ENCODE measurements around the gene USF1.

Gene USF1

GRCh38 chr1:161039546-161039945, 6.2 kb downstream of the USF1 start:
- in situ Hi-C loops (cut with HindIII; ENCODE audit: low sequenced_read_pairs), result loop anchor here (25.0 kb wide), 1 partner anchor 98 kb away; the partner anchor contains the start of gene DEDD
- no peak for DNase-seq (ENCODE audit: low read depth, low spot score)
- no peak for TF ChIP-seq CTCF (IDR thresholded peaks at IDR 0.05; ENCODE audit: low read depth, low read length)
- no peak overlapping the region for H3K4me3 ChIP-seq (ENCODE audit: low read depth, low read length)

DNA sequence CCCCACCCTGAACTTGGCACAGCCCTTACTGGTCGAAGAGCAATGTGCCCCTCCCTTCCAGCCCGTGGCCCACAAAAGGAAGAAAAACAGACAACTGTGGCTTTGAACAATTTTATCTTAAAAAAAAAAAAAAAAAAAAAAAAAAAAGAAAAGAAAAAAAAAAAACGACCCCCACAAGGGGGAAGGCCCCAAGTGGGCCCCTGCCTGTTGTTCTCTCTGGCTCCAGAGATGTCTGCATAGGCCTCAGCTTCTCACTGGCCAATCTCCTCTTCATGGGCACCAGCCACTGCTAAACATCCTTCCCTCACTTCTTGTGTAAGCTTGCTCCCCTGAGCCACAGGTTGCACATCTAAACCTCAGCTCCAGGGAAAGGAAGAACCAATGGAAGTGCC, 6.6 kb downstream of the USF1 start:
- no peak for DNase-seq (ENCODE audit: low read depth, low spot score)
- peak overlapping the region; percentile 39 for H3K4me3 ChIP-seq (ENCODE audit: low read depth, low read length)
- TF ChIP-seq CTCF (IDR thresholded peaks at IDR 0.05; ENCODE audit: low read depth, low read length), result no peak
- in situ Hi-C loops (cut with HindIII; ENCODE audit: low sequenced_read_pairs), result loop anchor here (25.0 kb wide), 1 partner anchor 98 kb away; the partner anchor contains the start of gene DEDD

- in situ Hi-C loops (cut with HindIII; ENCODE audit: low sequenced_read_pairs), result loop anchor here (25.0 kb wide), 1 partner anchor 99 kb away; the partner anchor contains the start of gene DEDD
- DNase-seq (ENCODE audit: low read depth, low spot score), result no peak
- TF ChIP-seq CTCF (IDR thresholded peaks at IDR 0.05; ENCODE audit: low read depth, low read length), result no peak
- H3K4me3 ChIP-seq (ENCODE audit: low read depth, low read length), result peak within 1 kb of the TSS; percentile 39
Measured at GRCh38 chr1:161038523-161039153, 7.1 kb downstream of the USF1 start, which contains the start of gene TSTD1. TSS of gene TSTD1 (minus strand) at chr1:161038964. CDS start at chr1:161038889, 75 bp downstream.

DNA sequence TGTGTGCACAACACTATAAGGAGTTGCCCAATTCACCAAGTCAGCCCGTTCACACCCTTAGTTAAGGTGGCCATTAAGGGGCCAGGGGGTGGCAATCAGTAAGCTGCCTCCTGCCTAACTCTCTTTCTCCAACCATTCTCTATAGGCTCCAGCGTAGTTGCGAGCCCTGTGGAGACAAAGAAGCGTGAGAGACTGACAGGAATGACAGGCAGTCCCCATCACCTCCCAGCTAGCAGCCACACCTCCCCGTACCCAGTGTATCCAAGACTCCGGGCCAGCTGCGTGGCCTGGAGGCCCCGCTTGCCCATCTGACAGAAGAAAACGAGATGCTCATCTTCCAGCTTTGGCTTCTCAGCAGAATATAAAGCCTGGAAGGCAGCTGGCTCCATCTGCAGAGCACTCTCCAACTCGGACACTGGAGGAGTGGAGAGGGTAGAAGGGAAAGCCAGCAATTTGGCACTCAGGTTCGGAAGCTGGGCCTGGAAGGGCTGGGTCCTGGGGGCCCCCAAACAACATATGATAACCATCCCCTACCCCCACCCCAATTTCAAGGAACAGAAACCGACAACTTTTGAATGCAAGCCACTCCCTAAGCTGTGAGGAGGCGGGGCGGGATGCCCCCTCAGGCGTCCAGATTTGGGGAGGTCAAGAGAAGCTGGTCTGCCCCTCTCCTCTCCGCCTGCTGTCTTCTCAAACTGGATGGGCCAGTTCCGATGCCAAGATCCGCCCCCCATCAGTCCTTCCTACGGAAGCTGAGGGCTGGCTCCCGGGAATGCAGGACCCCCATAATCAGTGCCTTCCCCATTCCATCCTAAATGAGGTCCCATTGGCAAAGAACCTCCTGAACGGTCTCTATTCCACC, 7.9 kb downstream of the USF1 start:
- DNase-seq (ENCODE audit: low read depth, low spot score), result no peak
- peak overlapping the region; percentile 39 for H3K4me3 ChIP-seq (ENCODE audit: low read depth, low read length)
- in situ Hi-C loops (cut with HindIII; ENCODE audit: low sequenced_read_pairs), result loop anchor here (25.0 kb wide), 1 partner anchor 99 kb away; the partner anchor contains the start of gene DEDD
- no peak for TF ChIP-seq CTCF (IDR thresholded peaks at IDR 0.05; ENCODE audit: low read depth, low read length)

DNA sequence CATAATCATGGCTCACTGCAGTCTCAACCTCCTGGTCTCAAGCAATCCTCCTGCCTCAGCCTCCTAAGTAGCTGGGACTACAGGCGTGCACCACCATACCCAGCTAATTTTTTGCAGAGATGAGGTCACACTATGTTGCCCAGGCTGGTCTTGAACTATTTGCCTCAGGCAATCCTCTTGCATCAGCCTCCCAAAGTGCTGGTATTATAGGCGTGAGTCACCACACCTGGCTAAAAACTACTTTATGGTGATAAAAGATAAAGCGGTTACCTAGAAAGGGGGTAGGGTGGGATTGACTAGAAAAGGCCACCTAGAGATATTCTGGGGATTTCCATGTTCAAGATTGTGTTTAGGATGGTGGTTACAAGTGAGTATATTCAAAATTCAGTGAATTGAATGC, 12.0 kb downstream of the USF1 start:
- no peak for TF ChIP-seq CTCF (IDR thresholded peaks at IDR 0.05; ENCODE audit: low read depth, low read length)
- in situ Hi-C loops (cut with HindIII; ENCODE audit: low sequenced_read_pairs), result loop anchor here (25.0 kb wide), 1 partner anchor 104 kb away; the partner anchor contains the start of gene DEDD
- DNase-seq (ENCODE audit: low read depth, low spot score), result no peak
- H3K4me3 ChIP-seq (ENCODE audit: low read depth, low read length), result no peak overlapping the region

GRCh38 chr1:161032409-161032808, 13.4 kb downstream of the USF1 start:
- TF ChIP-seq CTCF (IDR thresholded peaks at IDR 0.05; ENCODE audit: low read depth, low read length), result no peak
- no peak for DNase-seq (ENCODE audit: low read depth, low spot score)
- no peak overlapping the region for H3K4me3 ChIP-seq (ENCODE audit: low read depth, low read length)
- in situ Hi-C loops (cut with HindIII; ENCODE audit: low sequenced_read_pairs), result loop anchor here (25.0 kb wide), 1 partner anchor 105 kb away; the partner anchor contains the start of gene DEDD

All from astrocyte of the spinal cord (primary cell).